Measurements from ENCODE around the gene BRAT1. TPM values are rescaled to one million over a fixed set of nuclear protein-coding genes. Genes with fewer than 3 reads are reported as not detected.

The BRAT1 gene
- total RNA-seq, 1 donor from 2014 or later = 24.1 TPM

DNA sequence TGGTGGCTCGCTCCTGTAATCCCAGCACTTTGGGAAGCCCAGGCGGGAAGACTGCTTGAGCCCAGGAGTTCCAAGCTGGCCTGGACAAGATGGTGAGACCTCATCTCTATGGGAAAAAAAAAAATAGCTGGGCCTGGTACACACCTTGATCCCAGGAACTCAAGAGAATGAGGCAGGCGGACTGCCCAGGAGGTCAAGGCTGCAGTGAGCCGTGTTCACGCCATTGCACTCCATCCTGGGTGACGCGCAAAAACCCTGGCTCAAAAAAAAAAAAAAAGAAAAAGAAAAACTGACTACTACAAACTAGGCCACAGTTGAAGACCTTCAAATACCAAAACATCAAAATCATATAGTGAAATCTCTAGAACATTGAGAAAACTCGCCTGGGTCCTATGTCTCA, 3.9 kb downstream of the BRAT1 start:
- TF ChIP-seq, protein P1, sequence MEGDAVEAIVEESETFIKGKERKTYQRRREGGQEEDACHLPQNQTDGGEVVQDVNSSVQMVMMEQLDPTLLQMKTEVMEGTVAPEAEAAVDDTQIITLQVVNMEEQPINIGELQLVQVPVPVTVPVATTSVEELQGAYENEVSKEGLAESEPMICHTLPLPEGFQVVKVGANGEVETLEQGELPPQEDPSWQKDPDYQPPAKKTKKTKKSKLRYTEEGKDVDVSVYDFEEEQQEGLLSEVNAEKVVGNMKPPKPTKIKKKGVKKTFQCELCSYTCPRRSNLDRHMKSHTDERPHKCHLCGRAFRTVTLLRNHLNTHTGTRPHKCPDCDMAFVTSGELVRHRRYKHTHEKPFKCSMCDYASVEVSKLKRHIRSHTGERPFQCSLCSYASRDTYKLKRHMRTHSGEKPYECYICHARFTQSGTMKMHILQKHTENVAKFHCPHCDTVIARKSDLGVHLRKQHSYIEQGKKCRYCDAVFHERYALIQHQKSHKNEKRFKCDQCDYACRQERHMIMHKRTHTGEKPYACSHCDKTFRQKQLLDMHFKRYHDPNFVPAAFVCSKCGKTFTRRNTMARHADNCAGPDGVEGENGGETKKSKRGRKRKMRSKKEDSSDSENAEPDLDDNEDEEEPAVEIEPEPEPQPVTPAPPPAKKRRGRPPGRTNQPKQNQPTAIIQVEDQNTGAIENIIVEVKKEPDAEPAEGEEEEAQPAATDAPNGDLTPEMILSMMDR (IDR thresholded peaks at IDR 0.05) = no peak
- H3K4me3 ChIP-seq = no peak overlapping the region
- peak; percentile 9 for DNase-seq
- H3K36me3 ChIP-seq = peaks cover 40% of the 10 kb centered on the region
- intact Hi-C loops (cut with DNase I) = no loop called here
- ATAC-seq = no peak
- peaks cover 23% of the 10 kb centered on the region for H3K4me1 ChIP-seq
- H3K27me3 ChIP-seq = no peaks in the 10 kb centered on the region
- H3K27ac ChIP-seq = no peak overlapping the region
- no peaks in the 10 kb centered on the region for H3K9me3 ChIP-seq

DNA sequence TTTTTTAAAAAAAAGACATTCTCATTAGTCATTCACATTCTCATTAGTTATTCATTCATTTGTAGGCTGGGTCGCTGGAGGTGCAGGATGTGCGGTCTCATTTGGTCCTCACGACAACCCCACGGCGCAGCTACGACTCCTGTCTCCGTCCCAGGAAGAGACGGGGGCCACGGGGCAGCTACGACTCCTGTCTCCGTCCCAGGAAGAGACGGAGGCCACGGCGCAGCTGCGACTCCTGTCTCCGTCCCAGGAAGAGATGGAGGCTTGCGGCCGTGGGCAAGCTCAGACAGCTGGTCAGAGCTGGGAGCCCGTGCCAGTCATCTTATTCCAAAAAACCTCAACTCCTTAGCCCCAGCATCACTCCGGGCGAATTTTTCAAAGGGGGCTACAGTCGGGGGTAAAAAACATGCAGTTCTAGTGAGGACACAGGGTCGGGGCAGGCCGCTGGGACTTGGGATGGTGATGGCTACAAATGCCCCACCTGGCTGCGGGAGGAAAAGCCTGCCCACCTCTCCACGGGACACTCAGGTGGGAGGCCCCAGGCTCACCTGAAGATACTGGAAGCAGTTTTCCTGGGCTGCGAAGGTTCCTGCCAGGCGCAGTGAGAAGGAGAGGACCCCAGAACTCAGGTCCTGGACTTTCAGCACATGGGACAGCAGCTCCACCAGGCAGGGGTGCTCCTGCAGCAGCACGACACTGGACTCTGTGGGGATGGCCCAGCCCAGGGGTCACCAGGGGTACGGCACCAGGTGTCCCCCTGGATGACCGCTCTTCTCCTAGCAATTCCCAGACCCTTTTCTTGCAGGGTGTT, 8.3 kb downstream of the BRAT1 start:
- Histone ChIP-seq H3K27ac (no peak overlapping the region), H3K4me3 (no peak overlapping the region), H3K36me3 (peaks cover 78% of the 10 kb centered on the region), H3K4me1 (no peaks in the 10 kb centered on the region), H3K27me3 (no peaks in the 10 kb centered on the region), H3K9me3 (no peaks in the 10 kb centered on the region)
- TF ChIP-seq, protein P1 (IDR thresholded peaks at IDR 0.05) = no peak
- peak; percentile 58 for DNase-seq
- ATAC-seq = no peak
- intact Hi-C loops (cut with DNase I) = no loop called here

DNA sequence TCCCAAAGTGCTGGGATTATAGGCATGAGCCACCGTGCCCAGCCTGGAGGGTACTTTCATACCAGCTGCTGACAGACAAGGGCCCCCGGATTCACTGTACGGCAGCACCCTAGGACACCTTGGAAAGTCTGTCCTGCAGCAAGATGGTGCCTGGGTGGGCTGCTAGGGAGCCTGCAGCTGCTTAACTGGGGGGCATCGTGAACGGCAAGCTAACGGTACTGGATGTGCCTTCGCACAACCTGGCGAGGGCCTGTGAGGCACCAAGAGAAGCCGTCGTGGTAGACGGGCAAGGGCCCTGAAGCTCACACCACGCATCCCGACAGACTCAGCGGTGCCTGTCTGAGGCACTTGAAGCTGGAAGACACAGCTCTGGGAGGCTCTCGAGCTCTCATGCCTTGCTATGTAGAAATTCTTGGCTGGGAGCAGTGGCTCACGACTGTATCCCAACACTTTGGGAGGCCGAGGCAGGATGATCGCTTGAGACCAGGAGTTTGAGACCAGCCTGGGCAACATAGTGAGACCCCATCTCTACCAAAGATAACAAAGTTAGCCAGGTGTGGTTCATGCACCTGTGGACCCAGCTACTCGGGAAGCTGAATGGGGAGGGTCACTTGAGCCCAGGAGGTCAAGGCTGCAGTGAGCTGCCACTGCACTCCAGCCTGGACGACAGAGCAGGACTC, 9.4 kb downstream of the BRAT1 start:
- H3K4me3 ChIP-seq = no peak overlapping the region
- intact Hi-C loops (cut with DNase I) = no loop called here
- TF ChIP-seq, protein P1 (IDR thresholded peaks at IDR 0.05) = no peak
- H3K27ac ChIP-seq = no peak overlapping the region
- no peak for ATAC-seq
- H3K27me3 ChIP-seq = no peaks in the 10 kb centered on the region
- H3K4me1 ChIP-seq = no peaks in the 10 kb centered on the region
- H3K9me3 ChIP-seq = no peaks in the 10 kb centered on the region
- peaks cover 86% of the 10 kb centered on the region for H3K36me3 ChIP-seq
- DNase-seq = peak; percentile 45

DNA sequence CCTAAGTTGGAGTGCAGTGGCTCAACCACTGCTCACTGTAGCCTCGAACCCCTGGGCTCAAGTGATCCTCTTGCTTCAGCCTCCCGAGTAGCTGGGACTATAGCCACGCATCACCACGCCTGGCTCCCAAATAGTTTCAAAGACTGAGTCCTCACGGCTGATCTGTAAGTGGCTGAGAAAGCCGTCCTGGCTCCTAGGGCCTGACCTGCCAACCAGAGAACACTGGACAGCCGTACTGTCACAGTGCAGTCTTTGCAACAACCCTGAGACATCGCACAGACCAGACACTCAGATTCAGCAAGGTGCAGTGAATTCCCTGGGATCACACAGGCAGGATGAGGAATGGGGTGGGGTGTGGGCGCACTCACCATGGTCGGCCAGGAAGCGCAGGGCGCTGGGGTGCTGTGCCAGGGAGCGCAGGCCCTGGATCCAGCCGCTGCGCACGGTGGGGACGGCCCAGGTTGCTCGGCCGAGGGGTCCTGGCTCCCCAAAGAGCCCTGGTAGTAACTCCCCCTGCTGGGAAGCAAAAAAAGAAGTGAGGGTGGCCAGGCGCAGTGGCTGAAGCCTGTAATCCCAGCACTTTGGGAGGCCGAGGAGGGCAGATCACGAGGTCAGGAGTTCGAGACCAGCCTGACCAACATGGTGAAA, 10.7 kb downstream of the BRAT1 start:
- peaks cover 90% of the 10 kb centered on the region for H3K36me3 ChIP-seq

More for the DNA sequence above, 10.7 kb downstream of the BRAT1 start:
- Histone ChIP-seq H3K9me3 (no peaks in the 10 kb centered on the region), H3K27ac (no peak overlapping the region), H3K27me3 (no peaks in the 10 kb centered on the region), H3K4me3 (no peak overlapping the region), H3K4me1 (no peaks in the 10 kb centered on the region)
- intact Hi-C loops (cut with DNase I) = no loop called here
- no peak for ATAC-seq
- no peak for DNase-seq
- TF ChIP-seq, protein P1 (IDR thresholded peaks at IDR 0.05) = no peak

Measured in upper lobe of right lung (tissue), 1 donor.